ENCODE results near the gene SKOR1.

Gene SKOR1

GRCh38 chr15:67813104-67813634 is 12.1 kb upstream of the SKOR1 start:
- H3K4me3 ChIP-seq (ENCODE audit: control insufficient read depth, low read depth, low read length): no peak overlapping the region
- TF ChIP-seq CTCF (conservative IDR thresholded peaks at IDR 0.05; ENCODE audit: control insufficient read depth, insufficient read depth, low read depth, low read length): no peak
- DNase-seq (ENCODE audit: low read depth): no peak

- H3K4me3 ChIP-seq (ENCODE audit: control insufficient read depth, low read depth, low read length): no peak overlapping the region
- no peak for DNase-seq (ENCODE audit: low read depth)
- TF ChIP-seq CTCF (conservative IDR thresholded peaks at IDR 0.05; ENCODE audit: control insufficient read depth, insufficient read depth, low read depth, low read length): no peak
These were observed 10.2 kb upstream of the SKOR1 start for GRCh38 chr15:67815036-67815592.

GRCh38 chr15:67816668-67817067 is 8.6 kb upstream of the SKOR1 start:
- H3K4me3 ChIP-seq (ENCODE audit: control insufficient read depth, low read depth, low read length): no peak overlapping the region
- TF ChIP-seq CTCF (conservative IDR thresholded peaks at IDR 0.05; ENCODE audit: control insufficient read depth, insufficient read depth, low read depth, low read length): no peak
- DNase-seq (ENCODE audit: low read depth): no peak

- no peak for TF ChIP-seq CTCF (conservative IDR thresholded peaks at IDR 0.05; ENCODE audit: control insufficient read depth, insufficient read depth, low read depth, low read length)
- no peak for DNase-seq (ENCODE audit: low read depth)
- H3K4me3 ChIP-seq (ENCODE audit: control insufficient read depth, low read depth, low read length): no peak overlapping the region
These were observed 6.8 kb upstream of the SKOR1 start for GRCh38 chr15:67818464-67818863.

GRCh38 chr15:67819636-67820035 is 5.7 kb upstream of the SKOR1 start:
- H3K4me3 ChIP-seq (ENCODE audit: control insufficient read depth, low read depth, low read length): no peak overlapping the region
- no peak for DNase-seq (ENCODE audit: low read depth)
- no peak for TF ChIP-seq CTCF (conservative IDR thresholded peaks at IDR 0.05; ENCODE audit: control insufficient read depth, insufficient read depth, low read depth, low read length)

- H3K4me3 ChIP-seq (ENCODE audit: control insufficient read depth, low read depth, low read length): no peak overlapping the region
- no peak for TF ChIP-seq CTCF (conservative IDR thresholded peaks at IDR 0.05; ENCODE audit: control insufficient read depth, insufficient read depth, low read depth, low read length)
These were observed 5.0 kb upstream of the SKOR1 start for GRCh38 chr15:67820122-67820991.

More at GRCh38 chr15:67820122-67820991, 5.0 kb upstream of the SKOR1 start:
- no peak for DNase-seq (ENCODE audit: low read depth)

All from fibroblast of mammary gland (primary cell).